Measurements from ENCODE around the gene SNTA1. TPM values are rescaled to one million over a fixed set of nuclear protein-coding genes. Genes with fewer than 3 reads are reported as not detected.

The SNTA1 gene
- total RNA-seq, 1 donor from 2014 or later: 7.1 TPM

DNA sequence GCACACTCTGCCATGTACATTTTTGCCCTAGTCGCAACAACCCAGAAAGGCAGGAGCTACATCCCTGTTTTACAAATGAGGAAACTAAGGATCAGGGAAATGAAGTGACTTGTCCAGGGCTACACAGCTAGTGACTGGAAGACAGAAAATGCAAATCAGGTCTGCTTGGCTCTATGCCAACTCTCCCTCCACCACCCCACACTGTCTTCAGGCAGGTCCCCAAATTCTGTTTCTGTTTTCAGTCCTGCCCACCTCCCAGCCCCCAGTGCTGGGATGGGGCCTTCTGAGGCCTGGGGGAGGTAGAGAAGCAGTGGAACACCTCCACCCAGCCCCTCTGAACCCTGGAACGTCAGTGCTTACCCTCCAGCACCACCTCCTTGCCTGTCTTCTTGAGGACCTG is 5.1 kb downstream of the SNTA1 start:
- H2AFZ ChIP-seq (ENCODE audit: low read depth, low read length): no peak overlapping the region
- no peak overlapping the region for H3K27ac Mint-ChIP-seq (ENCODE audit: unreplicated experiment)
- no peak for FAIRE-seq

DNA sequence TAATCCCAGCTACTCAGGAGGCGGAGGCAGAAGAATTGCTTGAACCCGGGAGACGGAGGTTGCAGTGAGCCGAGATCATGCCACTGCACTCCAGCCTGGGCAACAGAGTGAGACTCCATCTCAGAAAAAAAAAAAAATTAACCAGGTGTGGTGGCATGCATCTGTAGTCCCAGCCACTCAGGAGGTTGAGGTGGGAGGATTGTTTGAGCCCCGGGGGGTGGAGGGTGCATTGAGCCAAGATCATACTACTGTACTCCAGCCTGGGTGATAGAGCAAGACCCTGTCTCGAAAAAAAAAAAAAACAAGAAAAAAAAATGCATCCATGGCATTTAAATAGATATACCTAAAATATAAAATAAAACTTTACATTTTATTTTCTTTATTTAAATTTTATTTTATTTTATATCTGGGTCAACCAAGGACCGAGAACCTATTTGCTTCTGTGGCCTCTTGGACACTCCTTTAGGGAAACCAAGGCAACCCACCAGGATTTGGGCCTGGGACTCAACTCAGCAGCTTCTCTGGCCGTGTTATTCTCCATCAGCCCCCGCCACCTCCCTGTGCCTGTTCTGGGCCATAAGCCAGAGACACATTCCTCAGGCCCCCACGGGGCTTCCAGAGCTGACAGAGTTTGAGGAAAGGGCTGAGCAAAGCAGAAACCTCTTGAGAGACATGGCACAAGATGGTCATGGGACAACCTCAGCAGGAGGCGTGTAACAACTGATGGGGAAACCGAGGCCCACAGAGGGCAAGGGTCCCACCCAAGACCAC is 6.2 kb downstream of the SNTA1 start:
- Histone ChIP-seq H3K4me3 (ENCODE audit: insufficient read depth, low read depth, low read length) (no peak overlapping the region), H3K27ac (ENCODE audit: low read depth, low read length) (no peak overlapping the region), H3K9ac (ENCODE audit: low read length) (no peak overlapping the region), H3K4me2 (ENCODE audit: low read length) (no peak overlapping the region), H3K4me1 (ENCODE audit: insufficient read depth, low read length) (peaks cover 5% of the 10 kb centered on the region), H3K27me3 (ENCODE audit: insufficient read depth, low read length) (no peaks in the 10 kb centered on the region), H2AFZ (ENCODE audit: low read depth, low read length) (no peak overlapping the region), H3K79me2 (ENCODE audit: insufficient read depth, low read length) (no peaks in the 10 kb centered on the region), H3K36me3 (ENCODE audit: insufficient read depth, low read length) (no peaks in the 10 kb centered on the region), H3K9me3 (ENCODE audit: insufficient read depth, low read depth, low read length) (no peaks in the 10 kb centered on the region), H4K20me1 (ENCODE audit: insufficient read depth, low read length) (no peaks in the 10 kb centered on the region)
- peaks cover 1% of the 10 kb centered on the region for H3K4me1 Mint-ChIP-seq (ENCODE audit: low read depth, unreplicated experiment)
- no peak for TF ChIP-seq EZH2 (IDR thresholded peaks at IDR 0.05; ENCODE audit: insufficient read depth, low read length)
- TF ChIP-seq, protein P1, sequence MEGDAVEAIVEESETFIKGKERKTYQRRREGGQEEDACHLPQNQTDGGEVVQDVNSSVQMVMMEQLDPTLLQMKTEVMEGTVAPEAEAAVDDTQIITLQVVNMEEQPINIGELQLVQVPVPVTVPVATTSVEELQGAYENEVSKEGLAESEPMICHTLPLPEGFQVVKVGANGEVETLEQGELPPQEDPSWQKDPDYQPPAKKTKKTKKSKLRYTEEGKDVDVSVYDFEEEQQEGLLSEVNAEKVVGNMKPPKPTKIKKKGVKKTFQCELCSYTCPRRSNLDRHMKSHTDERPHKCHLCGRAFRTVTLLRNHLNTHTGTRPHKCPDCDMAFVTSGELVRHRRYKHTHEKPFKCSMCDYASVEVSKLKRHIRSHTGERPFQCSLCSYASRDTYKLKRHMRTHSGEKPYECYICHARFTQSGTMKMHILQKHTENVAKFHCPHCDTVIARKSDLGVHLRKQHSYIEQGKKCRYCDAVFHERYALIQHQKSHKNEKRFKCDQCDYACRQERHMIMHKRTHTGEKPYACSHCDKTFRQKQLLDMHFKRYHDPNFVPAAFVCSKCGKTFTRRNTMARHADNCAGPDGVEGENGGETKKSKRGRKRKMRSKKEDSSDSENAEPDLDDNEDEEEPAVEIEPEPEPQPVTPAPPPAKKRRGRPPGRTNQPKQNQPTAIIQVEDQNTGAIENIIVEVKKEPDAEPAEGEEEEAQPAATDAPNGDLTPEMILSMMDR (IDR thresholded peaks at IDR 0.05; ENCODE audit: insufficient read depth, low read depth, low read length): no peak
- H3K27ac Mint-ChIP-seq (ENCODE audit: unreplicated experiment): no peak overlapping the region
- DNase-seq (ENCODE audit: low read depth): no peak
- H3K4me3 Mint-ChIP-seq (ENCODE audit: unreplicated experiment): no peak overlapping the region
- no peaks in the 10 kb centered on the region for H3K9me3 Mint-ChIP-seq (ENCODE audit: unreplicated experiment)
- H3K27me3 Mint-ChIP-seq (ENCODE audit: low read depth, unreplicated experiment): peaks cover 4% of the 10 kb centered on the region
- no peak for FAIRE-seq
- H3K36me3 Mint-ChIP-seq (ENCODE audit: low read depth, unreplicated experiment): peaks cover 4% of the 10 kb centered on the region

More for the DNA sequence above, 5.1 kb downstream of the SNTA1 start:
- Histone ChIP-seq H3K27ac (ENCODE audit: low read depth, low read length) (no peak overlapping the region), H3K4me1 (ENCODE audit: insufficient read depth, low read length) (peaks cover 5% of the 10 kb centered on the region), H3K4me3 (ENCODE audit: insufficient read depth, low read depth, low read length) (no peak overlapping the region), H4K20me1 (ENCODE audit: insufficient read depth, low read length) (no peaks in the 10 kb centered on the region), H3K27me3 (ENCODE audit: insufficient read depth, low read length) (no peaks in the 10 kb centered on the region), H3K9me3 (ENCODE audit: insufficient read depth, low read depth, low read length) (no peaks in the 10 kb centered on the region), H3K4me2 (ENCODE audit: low read length) (no peak overlapping the region), H3K36me3 (ENCODE audit: insufficient read depth, low read length) (no peaks in the 10 kb centered on the region), H3K9ac (ENCODE audit: low read length) (no peak overlapping the region), H3K79me2 (ENCODE audit: insufficient read depth, low read length) (no peaks in the 10 kb centered on the region)
- no peaks in the 10 kb centered on the region for H3K9me3 Mint-ChIP-seq (ENCODE audit: unreplicated experiment)
- TF ChIP-seq, protein P1 (IDR thresholded peaks at IDR 0.05; ENCODE audit: insufficient read depth, low read depth, low read length): no peak
- TF ChIP-seq EZH2 (IDR thresholded peaks at IDR 0.05; ENCODE audit: insufficient read depth, low read length): no peak
- no peak overlapping the region for H3K4me3 Mint-ChIP-seq (ENCODE audit: unreplicated experiment)
- peaks cover 1% of the 10 kb centered on the region for H3K4me1 Mint-ChIP-seq (ENCODE audit: low read depth, unreplicated experiment)
- peaks cover 4% of the 10 kb centered on the region for H3K36me3 Mint-ChIP-seq (ENCODE audit: low read depth, unreplicated experiment)
- H3K27me3 Mint-ChIP-seq (ENCODE audit: low read depth, unreplicated experiment): peaks cover 9% of the 10 kb centered on the region
- no peak for DNase-seq (ENCODE audit: low read depth)

DNA sequence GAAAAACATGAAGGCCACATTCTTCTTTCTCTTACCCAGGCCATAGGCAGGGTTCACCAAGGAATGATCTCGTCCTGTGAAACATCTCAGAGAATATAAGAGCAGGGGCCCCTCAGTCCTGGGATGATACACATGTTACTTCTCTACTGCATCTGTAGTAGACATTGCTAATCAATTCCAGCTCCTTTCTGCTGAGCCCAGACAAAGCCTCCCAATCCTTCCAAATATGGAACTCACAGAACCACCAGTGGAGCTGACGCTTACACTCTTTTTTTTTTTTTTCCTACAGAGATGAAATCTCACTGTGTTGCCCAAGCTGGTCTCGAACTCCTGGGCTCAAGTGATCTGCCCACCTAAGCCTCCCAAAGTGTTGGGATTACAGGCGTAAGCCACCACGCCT is 9.1 kb downstream of the SNTA1 start:
- no peak for TF ChIP-seq EZH2 (IDR thresholded peaks at IDR 0.05; ENCODE audit: insufficient read depth, low read length)
- TF ChIP-seq, protein P1 (IDR thresholded peaks at IDR 0.05; ENCODE audit: insufficient read depth, low read depth, low read length): no peak
- no peaks in the 10 kb centered on the region for H3K79me2 ChIP-seq (ENCODE audit: insufficient read depth, low read length)
- no peaks in the 10 kb centered on the region for H4K20me1 ChIP-seq (ENCODE audit: insufficient read depth, low read length)
- H3K36me3 Mint-ChIP-seq (ENCODE audit: low read depth, unreplicated experiment): peaks cover 4% of the 10 kb centered on the region
- H3K27me3 ChIP-seq (ENCODE audit: insufficient read depth, low read length): no peaks in the 10 kb centered on the region
- no peak overlapping the region for H3K27ac ChIP-seq (ENCODE audit: low read depth, low read length)
- no peak overlapping the region for H3K4me3 Mint-ChIP-seq (ENCODE audit: unreplicated experiment)
- H3K4me3 ChIP-seq (ENCODE audit: insufficient read depth, low read depth, low read length): no peak overlapping the region
- no peak overlapping the region for H3K27ac Mint-ChIP-seq (ENCODE audit: unreplicated experiment)
- no peaks in the 10 kb centered on the region for H3K4me1 Mint-ChIP-seq (ENCODE audit: low read depth, unreplicated experiment)
- FAIRE-seq (no peak), DNase-seq (ENCODE audit: low read depth) (no peak)
- H3K9me3 ChIP-seq (ENCODE audit: insufficient read depth, low read depth, low read length): no peaks in the 10 kb centered on the region
- H3K9me3 Mint-ChIP-seq (ENCODE audit: unreplicated experiment): no peaks in the 10 kb centered on the region
- H3K36me3 ChIP-seq (ENCODE audit: insufficient read depth, low read length): no peaks in the 10 kb centered on the region
- H3K27me3 Mint-ChIP-seq (ENCODE audit: low read depth, unreplicated experiment): no peaks in the 10 kb centered on the region
- no peak overlapping the region for H3K4me2 ChIP-seq (ENCODE audit: low read length)
- H3K4me1 ChIP-seq (ENCODE audit: insufficient read depth, low read length): peaks cover 5% of the 10 kb centered on the region
- H3K9ac ChIP-seq (ENCODE audit: low read length): no peak overlapping the region
- H2AFZ ChIP-seq (ENCODE audit: low read depth, low read length): no peak overlapping the region

Data from astrocyte (in vitro differentiated cells and primary cell).